Breast epithelium (tissue), 3 donors: Measurements from ENCODE around the gene IGF1.

Source experiments
- POLR2A ChIP-seq: fragments of 450-650 bp; IDR thresholded peaks from one replicate; pipeline ENCODE4 v1.6.1; 2016; ENCODE audit warnings: antibody characterized with exemption, mild to moderate bottlenecking, moderate library complexity
- TF ChIP-seq, protein P1 (sequence below), 3 donors: fragments of 450-650 bp; IDR thresholded peaks; one replicate each; pipeline ENCODE4 v1.5.1; 2016 to 2017; ENCODE audit warnings: antibody characterized with exemption in 3 of 3, mild to moderate bottlenecking in 3 of 3, moderate library complexity in 3 of 3

DNA sequence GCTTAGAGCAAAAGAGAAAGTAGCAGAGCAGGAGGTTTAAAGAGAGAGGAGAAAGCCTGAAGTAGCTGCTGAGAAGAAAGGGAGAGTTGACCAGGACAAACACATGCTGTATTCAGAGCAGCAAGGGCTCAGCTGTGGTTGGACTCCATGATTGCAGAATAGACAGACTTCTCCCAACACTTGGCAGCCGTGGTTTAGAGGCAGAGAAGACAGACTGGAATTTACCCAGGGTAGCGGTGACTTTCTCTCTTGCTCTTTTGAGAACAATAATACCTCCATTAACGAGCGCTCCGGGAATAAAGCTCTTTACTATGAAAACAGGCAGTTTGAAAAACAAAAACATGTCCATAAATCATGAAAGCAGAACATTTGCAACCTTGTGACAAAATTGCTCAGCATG lies 21.4 kb upstream of the IGF1 start:
- TF ChIP-seq, protein P1, sequence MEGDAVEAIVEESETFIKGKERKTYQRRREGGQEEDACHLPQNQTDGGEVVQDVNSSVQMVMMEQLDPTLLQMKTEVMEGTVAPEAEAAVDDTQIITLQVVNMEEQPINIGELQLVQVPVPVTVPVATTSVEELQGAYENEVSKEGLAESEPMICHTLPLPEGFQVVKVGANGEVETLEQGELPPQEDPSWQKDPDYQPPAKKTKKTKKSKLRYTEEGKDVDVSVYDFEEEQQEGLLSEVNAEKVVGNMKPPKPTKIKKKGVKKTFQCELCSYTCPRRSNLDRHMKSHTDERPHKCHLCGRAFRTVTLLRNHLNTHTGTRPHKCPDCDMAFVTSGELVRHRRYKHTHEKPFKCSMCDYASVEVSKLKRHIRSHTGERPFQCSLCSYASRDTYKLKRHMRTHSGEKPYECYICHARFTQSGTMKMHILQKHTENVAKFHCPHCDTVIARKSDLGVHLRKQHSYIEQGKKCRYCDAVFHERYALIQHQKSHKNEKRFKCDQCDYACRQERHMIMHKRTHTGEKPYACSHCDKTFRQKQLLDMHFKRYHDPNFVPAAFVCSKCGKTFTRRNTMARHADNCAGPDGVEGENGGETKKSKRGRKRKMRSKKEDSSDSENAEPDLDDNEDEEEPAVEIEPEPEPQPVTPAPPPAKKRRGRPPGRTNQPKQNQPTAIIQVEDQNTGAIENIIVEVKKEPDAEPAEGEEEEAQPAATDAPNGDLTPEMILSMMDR (IDR thresholded peaks at IDR 0.05): no peak
- TF ChIP-seq POLR2A: no peak
